HG03135 (cell line): ENCODE measurements around the gene BFSP2.
"Not testable (repeated sequence)": the region's sequence is repeated elsewhere in the genome, so short reads cannot be mapped to it uniquely, and the experiment has no call there.

Experiments
- ATAC-seq: cut with Tn5 transposase; IDR thresholded peaks from one replicate; pipeline ENCODE4 v1.9.1; 2021; ENCODE audit warnings: mild to moderate bottlenecking, moderate library complexity; ENCODE audit not compliant: unreplicated experiment

BFSP2 gene

DNA sequence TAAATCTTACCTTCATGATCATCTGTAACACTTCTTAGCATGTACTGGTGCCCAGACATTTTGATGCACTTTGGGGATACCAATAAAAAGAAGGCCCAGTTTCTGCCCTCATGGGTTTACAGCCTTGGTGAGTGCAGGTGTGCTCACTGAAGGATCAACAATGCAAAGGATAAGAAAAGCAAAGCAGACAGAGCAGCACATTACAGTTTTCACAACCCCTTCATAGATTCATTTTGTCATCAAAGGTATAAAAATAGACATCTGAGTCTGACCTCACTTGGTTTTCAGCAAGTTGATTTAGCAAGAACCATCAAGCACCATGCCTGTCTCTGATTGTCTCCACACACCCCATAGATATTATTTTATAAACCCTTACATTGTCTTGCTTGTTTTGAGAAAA, 77.6 kb downstream of the BFSP2 start:
- peak; percentile 31 for ATAC-seq

DNA sequence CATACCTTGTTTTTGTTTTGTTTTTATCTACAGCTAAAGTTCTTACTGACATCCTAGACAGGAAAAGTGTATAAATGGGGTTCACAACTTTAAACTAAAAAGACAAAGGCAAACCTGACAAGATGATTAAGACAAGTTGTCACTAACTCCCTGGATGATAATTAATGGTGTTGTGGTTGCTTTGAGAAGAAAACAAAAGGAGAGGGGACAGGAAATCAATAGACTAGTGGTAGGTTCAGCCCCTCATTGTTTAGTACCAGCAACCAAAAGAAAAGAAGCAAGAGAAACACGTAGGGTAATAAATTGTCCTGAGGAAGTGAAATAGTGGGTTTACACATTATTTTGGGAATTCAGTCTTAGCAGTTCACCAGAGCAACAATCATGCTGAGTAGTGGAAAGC, 78.8 kb downstream of the BFSP2 start:
- ATAC-seq: no peak

DNA sequence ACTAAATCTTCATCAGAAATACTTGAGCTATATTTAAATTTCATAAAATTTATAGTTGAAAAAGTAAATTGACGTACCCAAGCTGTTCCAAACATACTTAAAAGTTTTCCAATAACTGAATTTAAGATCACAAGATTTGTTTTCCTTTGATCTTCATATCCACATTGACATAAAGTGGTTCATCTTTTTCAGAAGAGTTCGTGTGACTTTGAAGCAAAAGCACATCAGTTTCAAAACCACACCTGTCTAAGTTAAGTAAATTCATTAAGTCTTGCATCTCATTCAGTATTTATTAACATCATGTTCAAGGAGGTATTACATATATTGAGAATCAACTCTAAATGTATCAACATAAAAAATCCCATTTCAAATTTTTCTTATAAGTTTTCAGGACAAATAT, 79.5 kb downstream of the BFSP2 start:
- ATAC-seq: no peak

DNA sequence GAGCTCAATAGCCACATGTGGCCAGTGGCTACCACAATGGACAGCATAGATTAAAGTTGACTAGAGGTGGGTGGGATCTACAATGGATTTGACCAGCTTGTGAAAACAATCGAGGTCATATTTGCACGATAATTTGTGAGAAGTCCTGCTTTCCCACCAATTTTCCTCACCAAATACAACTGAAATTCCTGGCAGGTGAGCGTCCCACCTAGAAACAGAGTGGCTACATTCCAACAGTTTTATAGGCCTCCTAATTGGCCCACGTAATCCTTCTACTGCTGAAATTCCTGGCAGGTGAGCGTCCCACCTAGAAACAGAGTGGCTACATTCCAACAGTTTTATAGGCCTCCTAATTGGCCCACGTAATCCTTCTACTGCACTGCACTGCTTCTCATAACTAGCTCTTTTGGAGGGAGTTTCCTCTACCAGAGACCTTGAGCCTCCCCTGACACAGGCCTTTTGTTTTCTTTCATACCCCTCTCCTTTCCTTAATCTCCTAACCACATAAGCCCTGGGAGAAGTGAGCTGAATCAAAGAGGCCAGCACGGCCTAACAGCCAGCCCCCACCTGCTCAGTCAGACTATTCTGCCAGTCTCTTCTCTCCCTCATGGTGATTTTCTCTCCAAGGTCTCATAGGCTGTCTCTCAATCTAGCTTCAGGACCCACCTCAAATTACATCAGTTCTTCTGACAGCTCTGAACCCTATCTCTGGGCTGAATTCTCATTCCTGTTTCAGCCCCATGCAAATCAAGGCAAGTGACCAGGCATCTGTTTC, 80.2 kb downstream of the BFSP2 start:
- ATAC-seq: peak; percentile 41

DNA sequence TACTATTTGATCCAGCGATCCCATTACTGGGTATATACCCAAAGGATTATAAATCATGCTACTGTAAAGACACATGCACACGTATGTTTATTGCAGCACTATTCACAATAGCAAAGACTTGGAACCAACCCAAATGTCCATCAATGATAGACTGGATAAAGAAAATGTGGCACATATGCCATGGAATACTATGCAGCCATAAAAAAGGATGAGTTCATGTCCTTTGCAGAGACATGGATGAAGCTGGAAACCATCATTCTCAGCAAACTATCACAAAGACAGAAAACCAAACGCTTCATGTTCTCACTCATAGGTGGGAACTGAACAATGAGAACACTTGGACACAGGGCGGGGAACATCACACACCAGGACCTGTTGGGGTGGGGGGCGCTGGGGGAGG, 82.6 kb downstream of the BFSP2 start:
- not testable (repeated sequence) for ATAC-seq

DNA sequence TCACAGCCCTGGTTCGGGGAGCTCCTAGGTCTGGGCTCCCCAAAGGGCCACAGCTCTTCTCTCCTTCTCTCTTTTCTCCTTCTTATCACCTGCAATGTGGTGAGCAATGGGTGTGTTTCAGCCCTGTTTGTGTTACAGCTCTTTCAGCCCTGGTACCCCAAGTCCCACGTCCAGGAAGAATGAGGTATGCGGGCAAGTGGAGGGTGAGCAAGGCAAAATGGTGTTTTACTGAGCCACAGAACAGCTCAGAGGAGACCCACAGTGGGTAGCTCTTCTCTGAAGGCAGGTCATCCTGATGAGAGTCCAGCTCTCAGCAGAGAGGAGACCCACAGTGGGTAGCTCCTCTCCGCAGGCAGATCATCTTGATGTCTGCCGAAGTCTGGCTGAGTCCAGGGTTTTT, 86.8 kb downstream of the BFSP2 start:
- no peak for ATAC-seq

DNA sequence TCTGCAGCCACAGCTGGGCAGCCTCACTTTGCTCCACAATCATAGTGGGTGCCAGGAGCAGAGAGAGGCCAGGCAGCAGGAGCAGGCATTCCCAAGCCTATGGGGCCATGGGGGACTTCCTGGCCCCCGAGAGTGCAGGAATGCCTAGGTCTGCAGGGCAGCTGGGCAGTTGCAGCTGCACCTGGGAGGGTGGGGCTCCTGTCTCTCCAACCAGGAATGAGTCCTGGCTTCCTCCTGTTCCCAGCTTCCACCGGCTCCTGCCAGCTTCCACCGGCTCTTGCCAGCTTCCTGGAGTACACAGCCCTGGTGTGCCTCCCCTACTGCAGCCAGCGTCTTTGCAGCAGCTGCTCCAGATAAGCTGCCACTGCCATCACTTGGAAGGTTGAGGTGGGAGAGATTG, 87.3 kb downstream of the BFSP2 start:
- no peak for ATAC-seq

DNA sequence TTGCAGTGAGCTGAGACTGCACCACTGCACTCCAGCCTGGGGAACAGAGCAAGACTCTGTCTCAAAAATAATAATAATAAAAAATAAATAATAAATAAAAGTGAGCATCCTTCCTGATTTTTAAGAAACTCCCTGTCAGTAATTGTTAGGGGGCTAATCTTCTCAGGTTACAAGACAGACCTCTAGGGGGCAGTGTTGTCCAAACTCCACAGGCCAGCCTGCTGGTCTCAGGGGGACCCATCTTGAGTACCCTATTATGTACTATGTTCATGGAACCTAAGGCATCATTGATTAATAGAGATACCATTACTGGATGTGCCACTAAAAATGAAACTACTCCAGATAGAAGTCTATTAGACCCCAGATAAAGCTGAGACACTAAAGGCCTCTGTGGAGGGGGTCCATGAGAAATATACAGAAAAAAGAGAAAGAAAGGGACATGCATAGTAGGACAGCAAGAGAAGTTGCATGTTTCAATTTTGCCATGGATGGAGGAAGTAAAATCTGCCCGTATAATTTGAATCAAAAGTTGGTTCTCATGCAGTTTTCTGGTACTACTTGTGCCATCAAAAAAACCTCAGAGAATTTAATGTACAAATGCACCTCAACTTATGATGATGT, 88.2 kb downstream of the BFSP2 start:
- ATAC-seq: no peak

DNA sequence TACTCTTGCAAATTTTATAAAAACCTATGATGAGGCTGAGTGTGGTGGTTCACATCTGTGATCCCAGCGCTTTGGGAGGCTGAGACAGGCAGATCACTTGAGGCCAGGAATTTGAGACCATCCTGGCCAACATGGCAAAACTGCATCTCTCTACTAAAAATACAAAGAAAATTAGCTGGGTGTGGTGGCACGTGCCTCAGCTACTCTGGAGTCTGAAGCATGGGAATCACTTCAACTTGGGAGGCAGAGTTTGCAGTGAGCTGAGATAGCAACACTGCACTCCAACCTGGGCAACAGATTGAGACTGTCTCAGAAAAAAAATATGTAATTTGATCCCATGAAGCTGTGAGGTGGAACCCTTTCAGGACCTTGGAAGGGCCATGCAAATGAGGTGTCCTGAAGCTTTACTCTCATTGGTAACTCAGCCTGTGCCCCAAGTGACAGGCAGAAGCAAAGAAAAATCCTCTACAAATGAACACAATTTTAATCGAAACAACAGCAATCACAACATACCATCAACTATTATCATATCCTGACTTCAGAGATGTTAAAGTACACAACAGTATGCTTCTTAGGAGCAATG, 89.0 kb downstream of the BFSP2 start:
- no peak for ATAC-seq

DNA sequence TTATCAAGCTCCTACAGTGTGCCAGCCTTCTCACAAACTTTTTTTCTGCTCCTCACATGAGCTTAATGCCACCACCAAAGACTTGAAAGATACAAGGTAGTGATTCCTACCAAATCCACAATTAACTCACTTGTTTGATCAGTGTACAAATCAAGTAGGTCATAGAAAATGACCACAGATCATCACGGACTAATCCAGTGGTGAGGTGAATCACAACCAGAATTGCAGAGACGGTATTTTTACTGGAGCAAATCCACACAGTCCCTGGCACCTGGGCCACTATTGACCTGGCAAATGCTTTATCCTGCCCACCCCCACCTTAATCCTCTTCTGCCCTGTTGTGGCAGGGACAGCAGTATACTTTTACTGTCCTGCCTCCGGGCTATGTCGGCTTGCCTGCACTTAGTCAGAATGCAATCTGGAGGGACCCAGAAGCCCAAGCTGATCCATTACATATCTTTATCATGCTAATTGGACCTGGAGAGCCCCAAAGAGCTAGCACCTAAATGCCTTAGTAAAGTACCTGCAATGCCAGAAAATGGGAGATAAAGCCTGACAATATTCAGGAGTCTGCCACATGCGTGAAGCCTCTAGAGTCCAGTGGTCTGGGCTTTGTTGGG, 89.7 kb downstream of the BFSP2 start:
- no peak for ATAC-seq

DNA sequence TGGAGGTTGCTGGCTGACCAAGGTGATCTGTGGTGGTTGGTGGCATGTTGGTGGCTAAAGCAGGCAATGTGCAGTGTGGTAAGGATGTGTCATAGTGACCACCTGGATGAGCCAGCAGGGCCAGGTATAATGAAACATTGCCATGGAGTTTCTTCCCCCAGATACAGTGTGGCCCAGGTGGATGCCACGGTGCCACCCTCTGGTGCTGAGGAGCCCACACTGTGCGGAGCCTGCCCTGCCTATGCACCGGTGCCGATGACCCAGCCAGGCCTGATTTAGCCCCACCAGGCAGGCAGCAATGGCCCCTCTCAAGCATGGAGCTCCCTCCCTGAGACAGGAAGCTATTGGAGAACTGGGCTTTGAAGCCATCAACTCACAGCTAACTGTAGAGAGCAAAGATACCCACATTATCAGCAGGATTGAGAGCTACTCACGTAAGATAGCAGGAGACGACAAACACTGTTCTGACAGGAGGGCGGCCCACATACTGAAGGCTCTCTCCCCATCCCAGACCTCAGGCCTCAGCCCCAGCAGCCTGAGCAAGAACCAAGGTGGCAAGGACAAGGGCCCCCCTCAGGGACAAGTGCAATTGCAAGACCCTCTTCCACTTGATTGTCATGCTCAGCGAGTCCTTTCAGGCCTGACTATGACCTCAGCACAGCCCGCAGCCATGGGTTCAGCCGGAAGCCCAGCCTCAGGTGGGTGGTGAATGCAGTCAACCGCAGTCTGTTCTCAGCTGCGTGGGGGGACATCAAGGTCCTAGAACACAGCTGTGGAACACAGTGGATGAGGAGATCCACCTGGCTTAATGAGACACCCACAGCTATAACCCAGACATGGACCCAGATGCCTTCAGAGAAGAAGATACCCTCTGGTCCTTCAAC, 90.9 kb downstream of the BFSP2 start:
- peak; percentile 84 for ATAC-seq

DNA sequence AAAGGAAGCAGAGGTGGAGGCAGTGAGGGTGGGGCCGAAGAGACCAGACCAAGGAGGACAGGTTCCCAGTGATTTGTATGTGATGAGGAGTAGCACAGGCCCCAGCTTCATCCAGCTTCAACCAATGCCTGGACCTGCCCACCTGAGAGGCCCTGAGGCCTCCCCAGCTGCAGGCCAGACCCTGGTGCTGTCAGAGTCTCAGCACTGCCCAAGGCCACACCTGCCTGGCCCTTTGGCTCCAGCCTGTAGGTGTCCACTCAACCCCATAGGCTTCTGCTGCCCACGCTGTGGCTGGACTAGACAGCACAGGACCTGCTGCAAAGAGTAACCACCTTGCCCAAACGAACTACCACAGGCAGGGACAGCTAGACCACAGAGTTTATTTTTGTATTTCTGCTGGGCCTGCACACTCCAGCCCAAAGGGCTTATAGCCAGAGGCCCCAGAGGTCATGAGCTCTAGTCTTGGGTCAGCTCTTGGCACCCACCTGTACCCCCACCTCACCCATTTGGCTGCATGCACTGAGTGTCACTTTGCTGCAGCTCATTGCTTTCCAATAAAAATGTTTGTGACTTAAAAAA, 91.7 kb downstream of the BFSP2 start:
- ATAC-seq: peak; percentile 17

DNA sequence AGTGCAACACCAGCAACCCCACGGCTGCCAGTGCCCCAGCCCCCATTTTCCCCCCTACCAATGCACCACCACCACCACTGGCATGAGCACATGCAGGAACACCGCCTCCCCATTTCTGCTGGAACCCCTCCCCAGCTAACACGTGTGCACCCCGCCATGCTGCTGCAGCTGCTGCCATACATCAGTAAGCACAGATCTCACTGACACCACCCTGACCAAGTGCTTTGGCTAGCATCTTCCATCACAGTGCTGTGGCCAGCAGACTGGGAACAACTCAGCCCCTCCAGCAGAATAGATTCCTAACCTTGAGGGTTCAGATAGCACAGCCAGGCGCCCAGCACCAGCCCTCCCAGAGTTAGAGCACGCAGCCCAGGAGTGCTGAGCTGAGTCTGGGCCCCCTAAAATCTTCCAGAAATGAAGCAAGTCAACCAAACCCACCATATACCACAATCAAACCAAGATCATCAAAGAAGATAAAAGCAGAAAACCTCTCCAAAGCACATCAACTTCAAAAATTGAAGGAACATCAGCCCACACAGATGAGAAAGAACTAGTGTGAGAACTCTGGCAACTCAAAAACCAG, 92.4 kb downstream of the BFSP2 start:
- no peak for ATAC-seq

DNA sequence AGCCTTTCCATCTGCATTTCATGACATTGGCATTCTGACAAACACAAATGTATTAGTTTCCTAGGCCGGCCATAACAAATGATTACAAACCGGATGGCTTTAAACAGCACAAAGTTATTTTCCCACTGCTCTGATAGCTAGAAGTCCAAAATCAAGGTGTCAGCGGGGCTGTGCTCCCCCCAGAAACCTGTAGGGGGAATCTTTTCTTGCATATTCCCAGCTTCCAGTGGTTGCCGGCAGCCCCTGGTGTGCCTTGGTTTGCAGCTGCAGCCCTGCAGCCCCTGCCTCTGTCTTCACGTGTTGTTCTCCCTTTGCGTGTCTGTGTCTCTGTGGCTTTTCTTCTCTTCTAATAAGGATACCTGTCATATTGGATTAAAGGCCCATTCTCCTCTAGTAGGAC, 94.6 kb downstream of the BFSP2 start:
- no peak for ATAC-seq

DNA sequence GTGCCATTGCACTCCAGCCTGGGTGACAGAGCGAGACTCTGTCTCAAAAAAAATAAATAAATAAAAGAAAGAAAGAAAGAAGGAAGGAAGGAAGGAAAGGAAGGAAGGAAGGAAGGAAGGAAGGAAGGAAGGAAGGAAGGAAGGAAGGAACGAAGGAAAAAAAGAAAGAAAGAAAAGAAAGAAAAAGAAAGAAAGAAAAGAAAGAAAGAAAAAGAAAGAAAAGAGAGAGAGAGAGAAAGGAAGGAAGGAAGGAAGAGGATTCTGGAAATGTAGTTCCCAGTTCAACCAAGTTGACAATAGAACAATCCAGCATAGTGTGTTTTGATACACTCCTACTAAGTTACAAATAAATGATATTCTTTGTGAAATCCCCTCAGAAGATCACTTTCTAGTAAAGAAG, 102.7 kb downstream of the BFSP2 start:
- ATAC-seq: not testable (repeated sequence)

DNA sequence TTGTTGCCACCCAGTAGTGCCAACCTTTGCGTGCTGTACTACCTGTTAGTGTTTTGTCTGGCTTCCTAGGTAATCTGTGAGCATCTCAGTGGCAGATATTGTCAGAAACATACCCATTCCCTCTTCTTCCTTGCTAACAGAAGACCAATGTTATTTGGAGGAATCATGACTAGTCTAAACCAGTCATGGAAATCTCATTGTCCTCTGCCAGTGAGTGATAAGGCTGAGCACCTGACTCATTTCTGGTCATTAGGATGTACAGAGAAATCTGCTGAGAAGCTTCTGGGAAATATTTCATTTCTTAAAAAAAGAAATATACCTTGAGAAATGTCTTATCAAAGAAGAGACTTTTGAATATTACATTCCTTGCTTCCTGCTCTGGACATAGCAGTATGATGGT, 103.6 kb downstream of the BFSP2 start:
- no peak for ATAC-seq

DNA sequence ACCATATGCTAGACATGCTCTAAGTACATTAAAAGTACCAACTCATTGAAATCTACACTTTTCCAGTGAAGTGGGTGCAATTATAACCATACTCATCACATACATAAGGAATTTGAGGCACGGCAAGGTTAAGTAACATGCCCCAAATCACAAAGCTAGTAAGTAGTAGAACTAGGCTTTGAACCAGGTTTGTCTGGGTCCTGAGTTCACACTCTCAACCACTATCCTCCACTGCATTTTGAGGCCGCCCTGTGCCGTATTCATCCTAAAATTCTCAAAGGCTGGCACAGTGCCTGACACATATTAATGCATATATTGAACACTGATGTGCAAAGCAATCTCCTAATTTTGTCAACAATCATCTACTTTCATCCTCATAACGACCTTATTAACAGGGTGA, 104.9 kb downstream of the BFSP2 start:
- ATAC-seq: no peak

DNA sequence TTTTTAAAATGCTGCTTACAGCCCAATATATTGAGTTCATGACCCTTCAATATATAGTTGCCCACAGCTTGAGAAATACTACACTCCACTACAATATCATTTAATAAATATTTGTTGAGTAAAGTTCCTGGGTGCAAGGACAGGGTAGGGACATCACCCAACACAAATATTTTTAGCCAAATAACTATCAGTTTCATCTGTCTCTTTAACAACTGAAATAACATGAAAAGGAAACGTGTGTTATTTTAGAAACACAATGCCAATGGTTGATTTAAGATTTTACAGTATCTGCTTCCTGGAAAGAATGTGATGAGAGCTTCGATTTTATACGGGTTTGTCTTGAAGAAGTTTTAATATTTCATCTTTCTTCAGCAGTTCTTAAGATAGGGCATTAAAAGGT, 106.0 kb downstream of the BFSP2 start:
- ATAC-seq: peak; percentile 32

DNA sequence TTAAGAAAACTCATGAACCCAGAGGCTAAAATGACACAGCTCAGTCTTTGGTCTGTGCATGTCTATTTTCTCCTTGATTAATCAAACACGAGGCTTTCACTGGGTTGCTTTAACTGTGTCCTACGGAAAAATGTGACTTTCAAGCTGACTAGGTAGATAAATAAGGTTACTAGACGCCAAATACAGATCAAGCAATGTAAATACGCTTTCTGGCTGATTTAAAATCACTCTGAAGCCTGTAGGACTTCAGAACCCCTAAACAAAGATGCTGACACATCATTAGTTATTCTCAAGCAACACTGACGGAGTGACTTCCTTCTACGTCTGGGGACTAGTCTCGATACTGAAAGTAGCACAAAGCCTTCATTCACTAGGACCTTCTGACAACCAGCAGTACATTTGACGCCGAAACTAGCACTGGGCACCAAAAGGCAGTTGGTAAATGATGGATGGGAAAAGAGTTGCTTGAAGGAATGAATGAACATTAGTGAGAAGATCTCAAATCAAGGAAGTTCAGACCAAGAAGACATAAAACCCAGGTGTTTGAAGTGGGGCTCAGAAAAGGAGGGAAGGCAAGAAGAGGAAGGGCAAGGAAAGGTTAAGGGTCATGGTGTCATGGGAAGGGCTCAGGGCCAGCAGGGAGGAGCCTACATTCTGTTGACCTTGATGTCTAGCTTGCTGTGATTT, 106.5 kb downstream of the BFSP2 start:
- ATAC-seq: peak; percentile 94

DNA sequence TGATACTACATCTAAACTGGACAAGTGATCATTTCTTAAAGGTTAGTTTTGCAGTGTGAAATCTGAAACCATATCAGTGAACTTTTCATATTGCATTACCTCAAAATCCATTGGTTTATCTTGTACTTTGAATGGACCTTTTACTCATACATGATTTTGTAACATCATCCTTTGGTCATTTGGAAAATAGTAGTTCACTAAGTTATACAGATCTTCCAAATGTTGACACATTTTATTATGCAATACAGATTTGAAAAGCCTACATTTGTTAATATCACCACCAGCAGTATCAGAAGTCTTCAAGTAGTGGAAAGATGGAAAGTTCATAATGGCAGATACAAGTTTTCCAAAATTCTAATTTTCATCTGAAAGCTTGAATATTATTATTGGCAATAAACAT, 109.6 kb downstream of the BFSP2 start:
- ATAC-seq: no peak
